Inferior parietal cortex (tissue), 1 donor: ENCODE measurements around the gene ZFP64.
A peak's percentile ranks its signal among the peaks of the same experiment; 100 is the strongest.
"Not testable (repeated sequence)": the region's sequence is repeated elsewhere in the genome, so short reads cannot be mapped to it uniquely, and the experiment has no call there.

Source experiments
- DNase-seq: peaks from one replicate; pipeline ENCODE4 v3.0.0-alpha.2; 2016; ENCODE audit errors: extremely low spot score

The ZFP64 gene

GRCh38 chr20:52204136-52204535 lies 12.6 kb upstream of the ZFP64 start:
- no peak for DNase-seq

GRCh38 chr20:52201395-52201794 lies 9.8 kb upstream of the ZFP64 start:
- DNase-seq: no peak

DNA sequence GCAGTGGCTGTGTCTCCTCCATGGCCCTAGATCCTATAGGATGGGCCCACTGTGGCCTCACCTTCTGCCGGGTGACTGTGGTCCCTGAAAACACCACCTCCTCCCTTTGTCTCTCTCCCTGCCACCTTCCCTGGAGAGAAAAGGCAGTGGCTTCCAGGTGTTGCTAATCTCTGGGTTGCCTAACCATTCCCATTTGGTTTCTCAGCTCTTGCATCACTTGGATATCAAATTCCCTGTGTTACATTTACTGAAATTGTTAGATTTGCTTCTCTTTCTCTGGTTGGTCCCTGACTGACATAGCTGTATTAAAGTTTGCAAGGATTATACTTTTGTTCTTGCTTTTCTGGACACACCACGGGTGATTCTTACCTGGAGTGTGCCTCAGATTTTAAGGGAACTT lies 9.3 kb upstream of the ZFP64 start:
- DNase-seq: no peak

DNA sequence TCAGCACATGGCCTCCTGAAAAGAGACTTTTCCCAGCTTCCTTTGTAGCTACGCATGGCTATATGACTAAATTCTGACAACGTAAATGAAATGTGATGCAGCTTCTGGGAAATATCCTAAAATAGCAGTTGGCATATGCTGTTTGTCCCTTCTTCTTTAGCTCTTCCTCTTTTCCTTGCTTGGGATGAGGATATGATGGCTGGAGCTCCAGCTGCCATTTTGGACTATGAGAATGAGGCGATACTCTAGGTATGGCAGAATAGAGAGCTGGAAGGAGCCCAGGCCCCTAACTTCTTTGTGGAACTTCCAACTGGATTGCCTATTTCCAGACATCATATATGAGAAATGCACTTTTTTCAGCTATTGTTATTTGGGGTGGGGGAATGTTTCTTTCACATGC lies 5.3 kb upstream of the ZFP64 start:
- no peak for DNase-seq

- no peak for DNase-seq
Measured at GRCh38 chr20:52193886-52194545, 2.4 kb upstream of the ZFP64 start.

DNA sequence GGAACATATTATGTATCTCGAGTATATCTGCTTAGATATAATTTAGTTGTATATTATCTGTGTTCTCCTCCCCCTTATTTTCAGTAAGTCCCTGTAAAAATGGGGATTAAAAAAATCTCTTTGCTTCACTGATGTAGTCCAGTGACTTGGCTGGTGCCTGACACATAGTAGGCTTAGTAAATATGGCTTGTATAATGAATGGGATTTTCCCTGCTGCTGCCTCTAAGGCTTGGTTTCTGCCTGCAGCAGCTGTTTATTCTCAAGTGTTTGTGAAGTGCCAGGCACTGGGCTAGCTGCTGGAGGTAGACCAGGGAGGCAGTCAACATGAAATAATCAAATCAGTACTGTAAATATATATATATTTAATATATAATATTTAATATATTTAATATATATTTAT lies 1.6 kb upstream of the ZFP64 start:
- DNase-seq: no peak

- not testable (repeated sequence) for DNase-seq
Measured at GRCh38 chr20:52192719-52193007, 1.1 kb upstream of the ZFP64 start.

- DNase-seq: peak; percentile 26
Measured at GRCh38 chr20:52191916-52192718, 538 bp upstream of the ZFP64 start.

DNA sequence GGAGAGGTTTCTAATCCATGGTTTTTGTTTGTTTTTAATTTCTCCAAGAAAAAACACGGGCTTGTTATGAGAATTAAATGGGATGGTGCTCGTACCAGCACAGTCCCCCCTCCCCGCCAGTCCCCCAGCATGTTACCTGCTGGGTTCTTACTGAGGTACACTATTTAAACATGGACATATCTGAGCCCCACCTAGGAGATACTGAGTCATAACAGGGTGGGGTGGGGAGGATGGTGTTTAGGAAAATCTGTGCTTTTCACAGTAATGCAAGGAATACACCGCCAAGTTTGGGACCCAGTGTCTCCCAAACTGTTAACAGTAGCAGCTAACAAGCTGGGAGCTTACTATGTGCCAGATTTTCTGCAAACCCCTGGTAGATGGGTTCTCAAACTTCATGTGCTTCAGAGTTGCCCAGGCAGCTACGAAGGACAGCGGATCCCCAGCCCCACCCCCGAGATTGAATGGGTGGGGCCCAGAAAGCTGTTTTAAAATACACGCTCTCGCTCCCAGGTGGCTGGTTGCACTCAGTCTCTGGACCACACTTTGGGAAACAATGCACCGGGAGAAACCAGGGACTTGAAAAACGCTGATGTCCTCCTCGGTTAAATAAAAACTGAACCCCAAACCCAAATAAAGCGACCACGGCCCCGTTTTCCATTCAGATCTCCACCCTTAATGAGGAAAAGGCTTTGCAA lies 995 bp downstream of the ZFP64 start:
- DNase-seq: no peak

DNA sequence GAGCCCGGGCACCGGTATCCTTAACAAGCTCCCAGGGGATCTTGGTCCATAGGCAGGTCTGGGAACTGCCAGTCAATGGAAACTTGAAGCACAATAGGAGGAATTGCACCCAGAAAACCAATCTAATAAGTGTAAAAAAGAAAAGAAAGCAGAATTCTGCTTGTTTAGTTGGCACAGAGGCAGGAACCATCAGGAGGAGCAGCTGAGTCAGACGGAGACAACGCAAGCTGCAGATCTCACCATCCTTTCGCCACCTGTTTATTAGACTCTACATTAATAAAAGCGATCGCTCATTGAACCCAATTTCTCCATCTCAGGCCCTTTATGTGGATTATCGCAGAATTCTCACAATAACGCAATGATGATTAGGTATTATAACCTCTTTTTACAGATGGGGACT lies 9.8 kb downstream of the ZFP64 start:
- no peak for DNase-seq

DNA sequence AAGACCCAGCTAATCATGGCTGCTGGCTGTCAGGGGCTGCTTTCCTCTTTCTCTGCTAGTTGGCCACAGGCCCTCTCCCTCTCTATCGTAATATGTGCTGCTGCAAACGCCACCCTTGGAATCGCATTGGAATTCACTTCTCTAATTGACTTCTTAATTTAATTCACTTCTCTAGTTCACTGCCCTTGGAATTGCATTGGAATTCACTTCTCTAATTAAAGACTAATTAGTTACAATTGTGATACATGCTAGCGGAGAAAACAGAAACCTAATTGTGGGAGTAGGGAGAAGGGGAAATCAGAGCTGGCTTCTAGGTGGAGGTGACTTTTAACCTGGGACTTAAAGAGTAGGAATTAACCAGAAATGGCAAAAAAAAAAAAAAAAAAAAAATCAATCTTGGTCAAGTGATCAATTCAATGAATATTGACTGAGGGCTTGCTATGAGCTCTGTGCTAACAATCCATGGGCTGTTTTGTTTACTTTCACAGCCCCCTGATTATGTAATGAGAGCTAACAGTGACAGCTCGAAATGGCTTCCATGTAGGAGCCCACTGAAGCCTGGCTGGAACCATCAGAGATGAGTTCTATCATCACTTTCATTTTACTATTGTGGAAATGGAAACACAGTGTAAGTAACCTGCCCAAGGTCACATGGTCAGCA lies 11.3 kb downstream of the ZFP64 start:
- no peak for DNase-seq

DNA sequence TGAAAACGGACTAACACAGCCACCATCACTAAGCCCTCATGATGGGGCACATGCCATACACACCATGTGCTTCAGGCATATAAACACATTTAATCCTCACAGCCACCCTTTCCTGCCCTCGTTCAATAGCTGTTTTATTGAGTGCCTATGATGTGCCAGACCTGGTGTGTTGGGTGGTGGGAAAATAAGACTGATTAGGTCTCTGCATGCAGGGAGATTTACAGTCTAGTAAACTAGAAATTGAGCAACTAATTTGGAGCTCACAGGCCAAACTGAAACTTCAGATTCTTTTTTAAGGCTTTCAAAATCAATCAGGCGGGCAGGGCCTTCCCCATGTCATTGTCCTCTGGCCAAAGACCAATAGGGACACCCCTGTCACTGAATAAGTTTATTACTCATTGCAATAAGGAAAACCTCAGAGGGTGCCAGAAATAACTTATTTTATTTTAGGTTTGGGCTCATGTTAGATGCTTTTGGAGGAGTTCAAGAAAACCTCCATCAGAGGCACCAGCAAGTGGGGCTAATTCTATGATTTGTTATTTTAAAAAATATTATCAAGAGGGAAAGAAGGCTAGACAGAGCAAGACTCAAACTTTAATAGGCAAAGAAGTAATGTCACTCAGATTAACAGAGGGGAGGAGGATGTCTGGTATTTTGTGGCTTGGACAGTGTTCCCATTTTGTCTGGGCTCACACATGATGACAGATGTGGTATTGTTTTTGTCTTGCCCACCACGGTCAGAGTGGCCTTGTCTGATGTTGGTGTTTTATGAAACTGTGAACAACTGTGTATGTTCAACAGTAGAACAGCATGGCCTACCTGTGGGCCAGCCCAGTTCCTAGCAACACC lies 12.0 kb downstream of the ZFP64 start:
- DNase-seq: no peak

GRCh38 chr20:52178691-52179090 lies 12.9 kb downstream of the ZFP64 start:
- no peak for DNase-seq

DNA sequence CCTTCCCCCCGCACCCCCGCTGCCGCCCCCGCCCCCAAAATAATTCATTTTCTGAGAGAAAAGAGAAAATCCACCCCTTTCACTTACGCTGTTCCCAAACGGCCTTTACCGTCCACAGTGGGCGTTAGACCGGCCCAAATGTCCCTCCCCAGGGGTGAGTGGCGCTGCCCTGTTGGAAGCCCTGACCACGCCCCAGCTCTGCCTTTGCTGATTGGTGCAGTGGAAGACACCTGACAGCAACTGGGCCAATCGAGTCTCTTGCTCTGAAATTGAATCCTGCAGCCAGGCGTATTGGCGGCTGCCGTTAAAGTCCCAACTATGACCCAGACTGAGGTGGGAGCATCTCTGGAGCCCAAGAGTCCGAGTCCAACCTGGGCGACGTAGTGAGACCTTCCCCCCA lies 15.7 kb downstream of the ZFP64 start:
- no peak for DNase-seq

DNA sequence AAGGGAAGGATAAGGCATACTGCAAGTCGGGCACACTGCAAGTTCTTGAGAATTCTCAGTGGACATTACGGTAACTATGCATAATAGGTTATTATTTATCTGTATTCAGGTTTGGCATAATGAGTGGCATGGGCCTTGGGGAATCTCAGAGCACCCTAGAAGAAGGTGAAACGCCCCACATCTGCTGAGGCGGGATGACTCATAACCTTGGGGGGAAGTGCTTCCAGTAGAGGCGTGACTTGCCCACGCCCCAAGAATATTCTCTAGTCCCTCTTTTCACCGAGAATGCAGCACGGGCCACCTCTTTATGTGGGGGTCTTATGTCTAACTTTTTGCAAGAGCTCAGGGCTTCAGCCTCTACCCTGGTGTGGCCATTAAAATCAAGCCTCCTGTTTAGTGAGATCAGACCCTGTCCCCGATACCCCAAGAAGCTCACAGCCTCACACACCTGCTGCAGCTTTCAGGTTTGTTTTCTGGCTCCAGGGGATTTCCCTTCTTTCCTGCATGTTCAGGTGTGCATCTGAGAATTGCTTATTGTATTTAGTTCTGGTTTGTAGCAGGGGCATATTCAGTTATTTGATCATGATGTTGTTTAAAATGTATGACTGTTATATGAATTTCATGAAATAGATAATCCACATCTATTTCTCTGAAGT lies 19.1 kb downstream of the ZFP64 start:
- no peak for DNase-seq

DNA sequence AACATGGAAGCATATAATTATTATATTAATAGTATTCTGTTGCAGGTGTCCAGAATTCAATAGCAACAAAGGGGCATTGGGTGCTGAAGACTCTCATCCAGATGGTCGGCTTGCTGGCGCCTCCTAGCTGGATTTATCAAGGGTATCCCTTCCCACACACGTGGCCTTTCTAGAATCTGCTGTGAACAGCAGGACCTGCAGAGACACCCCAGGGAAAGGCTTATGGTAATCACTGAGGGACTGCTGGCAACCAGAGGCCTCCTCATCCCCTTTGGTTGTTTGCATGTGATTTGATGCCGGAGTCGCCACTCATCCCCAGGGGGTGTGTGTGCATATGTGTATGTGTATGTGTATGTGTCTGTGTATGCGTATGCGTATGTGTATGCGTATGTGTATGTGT lies 20.6 kb downstream of the ZFP64 start:
- DNase-seq: no peak

- no peak for DNase-seq
Measured at GRCh38 chr20:52168116-52168515, 23.5 kb downstream of the ZFP64 start.

DNA sequence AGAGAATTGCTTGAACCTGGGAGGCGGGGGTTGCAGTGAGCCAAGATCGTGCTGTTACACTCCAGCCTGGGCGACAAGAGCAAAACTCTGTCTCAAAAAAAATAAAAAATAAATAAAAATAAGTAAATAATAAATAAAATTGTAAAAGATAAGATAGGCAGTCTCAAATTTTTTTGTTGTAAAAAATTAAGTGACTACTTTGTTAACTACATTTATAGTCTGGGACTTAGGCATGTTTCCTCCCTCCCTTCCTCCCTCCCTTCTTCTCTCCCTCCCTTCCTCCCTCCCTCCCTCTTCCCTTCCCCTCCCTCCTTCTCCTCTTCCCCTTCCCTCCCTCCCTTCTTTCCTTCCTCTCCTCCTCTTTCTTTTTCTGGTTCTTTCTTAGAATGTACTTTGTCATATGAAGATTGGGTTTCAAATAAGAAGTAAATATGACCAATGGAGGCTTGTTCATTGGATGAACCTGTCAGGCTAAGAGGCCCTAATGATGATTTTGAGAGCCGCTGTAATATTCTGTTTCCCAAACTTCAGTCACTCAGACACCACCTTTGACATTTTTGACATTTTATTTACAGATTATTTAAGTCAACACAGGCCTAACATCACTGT lies 24.2 kb downstream of the ZFP64 start:
- no peak for DNase-seq

DNA sequence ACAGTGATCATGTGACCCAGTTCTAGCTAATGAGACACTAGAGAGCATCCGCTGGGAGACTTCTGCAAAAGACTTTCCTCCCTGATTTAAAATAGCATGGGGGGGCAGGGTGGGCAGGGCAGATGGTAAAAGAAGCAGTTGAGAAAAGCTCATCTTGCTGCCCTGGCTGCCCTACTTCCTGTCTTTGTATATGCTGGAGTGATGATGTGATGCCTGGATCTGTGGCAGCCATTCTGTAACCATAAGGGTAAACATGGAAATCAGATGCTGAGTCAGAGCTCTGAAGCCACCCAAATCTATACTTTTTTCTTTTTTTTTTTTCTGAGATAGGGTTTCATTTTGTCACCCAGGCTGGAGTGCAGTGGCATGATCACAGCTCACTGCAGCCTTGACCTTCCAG lies 25.4 kb downstream of the ZFP64 start:
- no peak for DNase-seq

GRCh38 chr20:52160621-52161204 lies 30.9 kb downstream of the ZFP64 start:
- no peak for DNase-seq
